ENCODE measurements around the gene TAP1.
A peak's percentile ranks its signal among the peaks of the same experiment; 100 is the strongest.
"Not testable (repeated sequence)": the region's sequence is repeated elsewhere in the genome, so short reads cannot be mapped to it uniquely, and the experiment has no call there.

The TAP1 gene

DNA sequence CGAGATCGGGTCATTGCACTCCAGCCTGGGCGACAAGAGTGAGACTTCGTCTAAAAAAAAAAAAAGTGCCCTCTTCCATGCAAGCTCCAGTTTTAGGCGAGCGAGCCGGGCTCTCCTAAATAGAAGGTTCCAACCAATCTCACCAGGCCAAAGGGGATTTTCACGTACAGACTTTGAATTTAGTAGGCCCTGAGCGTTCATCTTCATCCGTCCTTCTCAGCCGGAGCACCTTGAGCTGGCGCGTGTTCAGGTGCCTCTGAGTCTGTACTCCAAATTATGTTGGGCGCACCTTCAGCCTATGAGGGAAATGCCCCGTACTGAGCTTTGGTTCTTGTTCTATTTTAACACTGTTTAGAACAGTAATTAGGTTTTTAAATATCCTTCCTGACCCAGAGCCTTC lies 14.1 kb downstream of the TAP1 start:
- DNase-seq = no peak

- DNase-seq = peak; percentile 96 to 98 (median 98)
Observed at GRCh38 chr6:32838114-32838958, 15.2 kb downstream of the TAP1 start, which contains the start of gene TAP2. TSS of gene TAP2 (minus strand) at chr6:32838739. CDS start at chr6:32838233, 506 bp downstream.

- peak in 1 of 4 experiments; percentile 6 for DNase-seq
Observed at GRCh38 chr6:32837651-32838113, 15.8 kb downstream of the TAP1 start.

GRCh38 chr6:32836873-32837272 lies 16.6 kb downstream of the TAP1 start:
- no peak for DNase-seq

DNA sequence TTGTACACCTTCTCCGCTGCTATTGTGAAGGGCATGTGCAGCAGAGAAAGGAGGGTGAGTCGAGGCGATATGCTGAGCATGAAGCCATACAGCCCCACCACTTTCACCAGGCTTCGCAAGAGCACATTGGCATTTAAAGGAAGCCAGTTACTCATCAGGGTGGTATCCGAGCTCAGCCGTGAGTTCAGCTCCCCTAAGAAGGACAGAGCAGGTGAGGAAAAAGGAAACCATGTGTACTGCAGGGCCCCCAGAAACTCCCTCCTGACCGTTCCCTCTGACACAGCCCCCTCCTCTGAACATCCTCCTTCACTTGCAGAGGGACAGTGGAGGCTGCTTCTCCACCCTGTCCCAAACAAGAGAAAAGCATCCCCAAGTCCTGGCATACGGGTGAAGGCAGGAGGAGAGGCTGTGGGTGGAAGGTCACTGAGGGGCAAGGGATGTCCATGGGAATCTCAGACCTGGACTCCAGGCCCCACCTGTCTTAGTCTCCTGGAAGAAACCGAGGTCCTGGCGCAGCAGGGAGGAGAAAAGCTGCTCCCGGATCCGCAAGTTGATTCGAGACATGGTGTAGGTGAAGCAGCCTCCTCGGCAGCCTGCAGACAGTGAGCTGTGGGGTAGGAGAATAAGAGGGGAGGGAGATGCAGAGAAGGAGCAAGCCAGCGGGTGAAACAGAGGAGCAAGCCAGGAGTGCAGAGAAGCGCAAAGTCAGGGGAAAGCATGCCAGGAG lies 18.2 kb downstream of the TAP1 start:
- no peak for DNase-seq

DNA sequence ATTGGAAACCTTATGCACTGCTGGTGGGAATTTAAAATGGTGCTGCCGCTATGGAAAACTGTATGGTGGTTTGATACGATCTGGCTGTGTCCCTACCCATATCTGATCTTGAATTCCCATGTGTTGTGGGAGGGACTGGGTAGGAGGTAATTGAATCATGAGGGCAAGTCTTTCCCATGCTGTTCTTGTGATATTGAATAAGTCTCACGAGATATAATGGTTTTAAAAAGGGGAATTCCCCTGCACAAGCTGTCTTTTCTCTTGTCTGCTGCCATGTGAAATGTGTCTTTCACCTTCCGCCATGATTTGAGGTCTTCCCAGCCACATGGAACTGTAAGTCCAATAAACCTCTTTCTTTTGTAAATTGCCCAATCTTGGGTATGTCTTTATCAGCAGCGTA lies 19.8 kb downstream of the TAP1 start:
- peak in 2 of 4 experiments; percentile 31 to 41 for DNase-seq

DNA sequence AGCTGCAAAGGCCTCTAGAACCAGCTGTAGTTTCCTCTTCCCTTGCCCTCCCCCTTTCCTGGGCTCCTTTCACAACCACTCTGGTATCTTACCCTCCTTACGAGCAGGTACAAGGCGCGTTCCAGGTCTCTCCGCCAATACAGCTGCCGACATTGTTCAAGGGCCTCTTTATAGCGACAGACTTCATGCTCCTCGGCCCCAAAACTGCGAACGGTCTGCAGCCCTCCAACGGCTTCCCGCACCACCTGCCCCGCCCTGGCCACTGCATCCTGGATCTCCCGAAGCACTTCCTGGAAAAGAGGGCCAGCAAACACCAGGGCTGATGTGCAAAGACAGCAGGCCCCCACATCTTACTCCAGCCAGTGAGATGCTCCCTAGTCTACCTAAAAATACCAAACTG lies 21.0 kb downstream of the TAP1 start:
- DNase-seq = no peak

- DNase-seq = no peak
Observed at GRCh38 chr6:32830936-32831335, 22.6 kb downstream of the TAP1 start.

GRCh38 chr6:32830017-32830416 lies 23.5 kb downstream of the TAP1 start:
- no peak for DNase-seq

DNA sequence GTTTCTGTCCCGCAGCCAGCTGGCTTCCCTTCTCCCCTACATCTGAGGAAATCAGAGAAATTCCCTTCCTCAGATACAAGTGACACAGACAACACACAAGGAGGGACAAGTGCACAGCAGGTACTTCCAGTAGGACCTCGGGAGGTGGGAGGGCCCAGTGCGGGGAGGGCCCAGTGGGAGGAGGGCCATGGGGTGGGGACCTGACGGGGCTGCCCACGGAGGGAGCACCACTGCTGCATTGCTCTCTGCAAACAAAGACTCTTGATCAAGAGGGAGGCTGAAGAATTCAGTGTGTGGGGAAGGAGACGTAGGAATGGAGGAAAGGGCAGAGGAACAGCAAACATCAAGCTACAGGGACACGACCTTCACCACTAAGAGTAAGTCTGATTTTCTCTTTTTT lies 24.0 kb downstream of the TAP1 start:
- DNase-seq = no peak

- DNase-seq = no peak
Observed at GRCh38 chr6:32827025-32827424, 26.5 kb downstream of the TAP1 start.

- DNase-seq = peak in 2 of 4 experiments; percentile 23 to 26
Observed at GRCh38 chr6:32825966-32826365, 27.5 kb downstream of the TAP1 start.

DNA sequence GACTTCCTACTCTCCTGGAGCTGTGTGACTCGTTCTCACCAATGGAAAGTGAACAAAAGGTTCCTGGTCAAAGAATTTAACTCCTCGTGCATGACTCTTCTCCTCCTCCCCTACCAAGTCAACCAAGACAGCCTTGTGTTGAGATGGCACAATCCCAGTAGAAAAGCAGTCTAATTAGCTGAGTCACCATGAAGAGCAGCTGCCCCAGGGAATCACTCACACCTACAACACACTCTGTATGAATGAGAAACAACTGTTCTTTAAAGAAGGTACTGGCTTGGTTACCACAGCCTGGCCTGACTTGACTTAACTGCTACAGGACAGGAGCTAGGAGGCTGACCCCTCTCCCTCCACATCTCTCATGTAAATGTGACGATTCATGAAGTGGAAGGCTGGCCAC lies 33.8 kb downstream of the TAP1 start:
- DNase-seq = no peak

DNA sequence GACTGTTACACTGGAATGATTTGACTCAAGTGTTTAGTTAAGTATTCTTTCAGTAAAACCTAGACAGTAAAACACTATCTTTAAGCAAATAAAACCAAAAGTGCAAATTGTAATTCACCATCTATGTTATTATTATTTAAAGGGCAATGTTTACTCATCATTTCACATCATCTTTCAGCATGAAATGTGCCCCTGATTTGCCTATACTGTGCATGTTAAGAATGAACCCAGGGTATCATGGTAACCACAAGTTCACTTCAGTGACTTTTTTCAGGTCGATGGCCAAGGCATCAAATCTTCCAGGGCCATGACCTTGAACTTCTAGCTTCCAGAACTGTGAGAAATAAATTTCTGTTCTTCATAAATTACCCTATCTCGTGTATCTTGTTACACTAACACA lies 34.6 kb downstream of the TAP1 start:
- no peak for DNase-seq

- peak in 2 of 4 experiments; percentile 16 to 32 for DNase-seq
Observed at GRCh38 chr6:32816746-32817204, 36.7 kb downstream of the TAP1 start, which contains the start of gene HLA-DOB. TSS of gene HLA-DOB (minus strand) at chr6:32817002. CDS start at chr6:32816951, 51 bp downstream.

DNA sequence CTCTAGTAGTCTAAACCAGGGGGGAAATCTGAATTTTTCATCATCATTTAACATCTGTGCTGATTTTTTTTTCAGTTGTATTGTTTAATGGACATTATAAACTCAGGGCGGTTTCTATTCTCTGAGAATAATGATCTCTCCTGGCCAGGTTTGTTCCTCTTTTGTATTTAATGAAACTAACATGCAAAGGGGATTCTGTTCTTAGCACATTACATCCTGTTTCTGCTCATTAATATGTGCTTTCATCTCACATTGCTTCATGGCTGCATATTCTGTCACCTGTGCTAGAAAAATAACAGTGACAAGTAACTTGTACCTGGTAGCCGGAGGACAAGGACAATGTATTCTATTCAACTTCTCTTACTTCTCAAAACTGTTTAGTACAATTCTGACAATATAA lies 37.5 kb downstream of the TAP1 start:
- DNase-seq = peak in 1 of 4 experiments; percentile 16

DNA sequence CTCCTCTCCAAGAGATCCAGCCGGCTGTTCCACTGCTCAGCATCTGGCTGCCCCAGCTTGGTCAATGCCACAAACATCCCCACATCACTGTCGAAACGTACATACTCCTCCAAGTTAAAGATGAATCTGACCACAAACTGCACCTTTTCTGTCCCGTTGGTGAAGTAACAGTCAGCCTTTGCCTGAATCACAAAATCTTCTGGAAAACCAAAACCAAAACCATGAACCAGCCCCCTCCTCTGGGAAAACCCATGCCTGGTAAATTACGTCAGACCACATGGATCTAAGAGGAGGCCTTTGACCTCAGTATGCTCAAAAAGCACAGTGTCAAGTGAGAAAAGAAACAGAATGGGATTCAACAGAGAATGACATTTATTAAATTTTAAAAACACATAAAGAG lies 38.4 kb downstream of the TAP1 start:
- DNase-seq = no peak

- peak in 1 of 4 experiments; percentile 10 for DNase-seq
Observed at GRCh38 chr6:32814145-32814544, 39.4 kb downstream of the TAP1 start.

GRCh38 chr6:32809171-32809570 lies 44.3 kb downstream of the TAP1 start:
- DNase-seq = no peak

- no peak for DNase-seq
Observed at GRCh38 chr6:32807020-32807580, 46.4 kb downstream of the TAP1 start.

DNA sequence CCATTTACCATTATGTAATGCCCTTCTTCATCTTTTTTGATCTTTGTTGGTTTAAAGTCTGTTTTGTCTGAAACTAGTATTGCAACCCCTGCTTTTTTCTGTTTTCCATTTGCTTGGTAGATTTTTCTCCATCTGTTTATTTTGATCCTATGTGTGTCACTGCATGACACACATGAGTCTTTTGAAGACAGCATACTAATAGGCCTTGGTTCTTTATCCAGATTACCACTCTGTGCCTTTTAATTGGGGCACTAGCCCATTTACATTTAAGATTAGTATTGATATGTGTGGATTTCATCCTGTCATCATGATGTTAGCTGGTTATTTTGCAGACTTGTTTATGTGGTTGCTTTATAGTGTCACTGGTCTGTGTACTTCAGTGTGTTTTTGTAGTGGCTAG lies 48.1 kb downstream of the TAP1 start:
- DNase-seq = not testable (repeated sequence)

- DNase-seq = peak in 1 of 4 experiments; percentile 27
Observed at GRCh38 chr6:32803416-32803815, 50.1 kb downstream of the TAP1 start.

GRCh38 chr6:32799740-32800139 lies 53.8 kb downstream of the TAP1 start:
- DNase-seq = no peak
